HepG2 (cell line): ENCODE data around the gene CEP162. TPM values are rescaled to one million over a fixed set of nuclear protein-coding genes. Genes with fewer than 3 reads are reported as not detected.
A peak's percentile ranks its signal among the peaks of the same experiment; 100 is the strongest.

Source experiments
- CENPX ChIP-seq: sonication (generic); formaldehyde crosslinking; IDR thresholded peaks from 2 replicates; pipeline ENCODE4 v1.9.0; 2021; ENCODE audit warnings: mild to moderate bottlenecking, missing genetic modification reagents, moderate library complexity
- CREM ChIP-seq, 2 experiments: sonication (generic) in 1 of 2; formaldehyde crosslinking in 1 of 2; IDR thresholded peaks; 2 replicates each; pipeline versions ENCODE4 v1.4.0 to v1.6.1; 2016 to 2020; ENCODE audit warnings: antibody characterized with exemption in 1 of 2, mild to moderate bottlenecking in 1 of 2, missing genetic modification reagents in 1 of 2
- EZH2 ChIP-seq: conservative IDR thresholded peaks from 2 replicates; pipeline ENCODE4 v1.6.1; 2012; ENCODE audit warnings: mild to moderate bottlenecking, low read depth, low read length, moderate library complexity
- FOXC1 ChIP-seq: sonication (generic); formaldehyde crosslinking; IDR thresholded peaks from 2 replicates; pipeline ENCODE4 v1.8.0; 2022; ENCODE audit warnings: mild to moderate bottlenecking, missing genetic modification reagents, borderline replicate concordance
- HDAC1 ChIP-seq: sonication (generic); formaldehyde crosslinking; IDR thresholded peaks from 2 replicates; pipeline ENCODE4 v1.5.1; 2020; ENCODE audit warnings: mild to moderate bottlenecking, missing genetic modification reagents
- ISX ChIP-seq: sonication (generic); formaldehyde crosslinking; conservative IDR thresholded peaks from 2 replicates; pipeline ENCODE4 v1.5.0; 2020; ENCODE audit warnings: missing genetic modification reagents
- RFX5 ChIP-seq: IDR thresholded peaks from 2 replicates; pipeline ENCODE4 v1.6.1; 2011; ENCODE audit warnings: low read depth, low read length, improper control_type of control experiment
- SAP130 ChIP-seq: IDR thresholded peaks from 2 replicates; pipeline ENCODE4 v1.6.1; 2016; ENCODE audit warnings: low read depth
- TEAD3 ChIP-seq: optimal IDR thresholded peaks from 2 replicates; pipeline ENCODE3; 2016; ENCODE audit warnings: borderline replicate concordance
- ZC3H4 ChIP-seq: sonication (generic); formaldehyde crosslinking; IDR thresholded peaks from 2 replicates; pipeline ENCODE4 v1.4.0; 2020; ENCODE audit warnings: missing genetic modification reagents, borderline replicate concordance
- ZNF10 ChIP-seq: sonication (generic); formaldehyde crosslinking; IDR thresholded peaks from 2 replicates; pipeline ENCODE4 v1.4.0; 2020; ENCODE audit warnings: mild to moderate bottlenecking, low read depth, missing genetic modification reagents, borderline replicate concordance
- ZNF326 ChIP-seq: sonication (generic); formaldehyde crosslinking; IDR thresholded peaks from 2 replicates; pipeline ENCODE4 v1.4.0; 2020; ENCODE audit warnings: missing genetic modification reagents, borderline replicate concordance
- ZNF577 ChIP-seq: sonication (generic); formaldehyde crosslinking; IDR thresholded peaks from 2 replicates; pipeline ENCODE4 v1.4.0; 2020; ENCODE audit warnings: mild to moderate bottlenecking, low read depth, missing genetic modification reagents, borderline replicate concordance
- ZNF678 ChIP-seq: sonication (generic); formaldehyde crosslinking; IDR thresholded peaks from 2 replicates; pipeline ENCODE4 v1.4.0; 2020; ENCODE audit warnings: mild to moderate bottlenecking, missing genetic modification reagents
- polyA plus RNA-seq, 8 experiments: library from polyadenylated mRNA; depleted of rRNA in 3 of 8; stranded (reverse) in 7 of 8; unstranded in 1 of 8; fragments of >200 nt; fragmentation: Illumina TruSeq in 4 of 8; extraction: Trizol in 4 of 8; gene quantifications; 2 replicates each; pipeline versions ENCODE4 v1.2.1 to v1.2.3, GENCODE V29; 2011 to 2016; ENCODE audit warnings: low read depth in 4 of 8, missing spikeins in 1 of 8, mixed read lengths in 1 of 8; ENCODE audit not compliant: insufficient read depth in 1 of 8
- total RNA-seq, 5 experiments: library from RNA; depleted of rRNA; stranded (reverse); fragments of >200 nt; fragmentation: Illumina TruSeq; extraction: Trizol; gene quantifications; 2 replicates each; pipeline ENCODE4 v1.2.3, GENCODE V29; 2016; ENCODE audit warnings: low read depth in 1 of 5
- TF ChIP-seq, protein P1 (sequence below): sonication (generic); formaldehyde crosslinking; IDR thresholded peaks from 2 replicates; pipeline ENCODE4 v1.5.0; 2020; ENCODE audit warnings: mild to moderate bottlenecking, missing genetic modification reagents
- TF ChIP-seq, protein P2 (sequence below): sonication (generic); formaldehyde crosslinking; IDR thresholded peaks from 2 replicates; pipeline ENCODE4 v1.4.0; 2020; ENCODE audit warnings: mild to moderate bottlenecking, missing genetic modification reagents
- TF ChIP-seq, protein P3 (sequence below): sonication (generic); formaldehyde crosslinking; IDR thresholded peaks from 2 replicates; pipeline ENCODE4 v1.5.0; 2020; ENCODE audit warnings: missing genetic modification reagents
- TF ChIP-seq, protein P4 (sequence below): IDR thresholded peaks from 2 replicates; pipeline ENCODE4 v1.6.1; 2016; ENCODE audit warnings: missing compliant biosample characterization, missing genetic modification reagents, borderline replicate concordance
- TF ChIP-seq, protein P5 (sequence below): sonication (generic); formaldehyde crosslinking; IDR thresholded peaks from 2 replicates; pipeline ENCODE4 v1.4.0; 2020; ENCODE audit warnings: mild to moderate bottlenecking, low read depth, missing genetic modification reagents
- TF ChIP-seq, protein P6 (sequence below): sonication (generic); formaldehyde crosslinking; IDR thresholded peaks from 2 replicates; pipeline ENCODE4 v1.4.0; 2020; ENCODE audit warnings: missing genetic modification reagents

The CEP162 gene
- total and polyA plus RNA-seq, 2 of the 13 experiments (the other 11 are each of a cell fraction or from before 2014, with no cell fraction given): 0.50 to 7.9 TPM

DNA sequence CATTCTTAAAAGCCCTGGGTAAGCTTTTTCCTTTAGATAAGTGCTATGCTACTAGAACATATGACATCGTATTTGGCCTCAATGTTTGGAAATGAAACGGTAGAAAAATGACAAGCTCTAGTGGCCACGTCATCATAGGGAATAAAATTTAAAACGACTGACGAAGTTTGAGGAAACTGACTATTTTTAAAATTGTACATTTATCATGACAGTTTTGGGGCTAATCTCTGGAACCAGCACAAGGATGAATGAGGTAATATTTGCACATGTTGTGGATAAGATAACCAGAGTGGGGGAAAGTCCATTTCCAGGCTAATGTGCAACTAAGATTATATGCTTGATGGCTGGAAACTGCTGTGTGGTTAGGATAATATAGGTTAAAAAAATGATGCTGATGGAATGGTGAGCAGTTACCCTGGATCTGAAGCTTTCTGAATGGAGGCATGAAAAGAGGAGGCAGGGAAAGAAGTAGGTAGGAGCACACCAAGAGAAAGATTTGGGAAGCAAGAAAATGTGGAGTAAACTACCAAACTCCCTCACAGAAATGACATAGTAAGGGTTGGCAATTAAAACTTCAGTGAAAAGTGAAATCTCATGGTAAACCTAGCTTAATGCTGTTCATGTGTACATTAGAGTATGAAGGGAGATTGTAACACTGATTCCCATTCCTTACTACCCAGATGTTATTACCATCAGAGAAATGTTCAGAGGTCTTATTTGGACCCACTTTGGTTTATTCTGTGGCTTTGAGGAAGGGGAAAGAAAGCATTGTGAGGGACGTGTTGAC, 42.7 kb upstream of the CEP162 start (continued):
- TF ChIP-seq, protein P1, sequence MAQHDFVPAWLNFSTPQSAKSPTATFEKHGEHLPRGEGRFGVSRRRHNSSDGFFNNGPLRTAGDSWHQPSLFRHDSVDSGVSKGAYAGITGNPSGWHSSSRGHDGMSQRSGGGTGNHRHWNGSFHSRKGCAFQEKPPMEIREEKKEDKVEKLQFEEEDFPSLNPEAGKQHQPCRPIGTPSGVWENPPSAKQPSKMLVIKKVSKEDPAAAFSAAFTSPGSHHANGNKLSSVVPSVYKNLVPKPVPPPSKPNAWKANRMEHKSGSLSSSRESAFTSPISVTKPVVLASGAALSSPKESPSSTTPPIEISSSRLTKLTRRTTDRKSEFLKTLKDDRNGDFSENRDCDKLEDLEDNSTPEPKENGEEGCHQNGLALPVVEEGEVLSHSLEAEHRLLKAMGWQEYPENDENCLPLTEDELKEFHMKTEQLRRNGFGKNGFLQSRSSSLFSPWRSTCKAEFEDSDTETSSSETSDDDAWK (CRISPR knock-in tag): no peak
- no peak for TF ChIP-seq ZNF577
- peak; percentile 46; the same call in 1 of the 2 replicates for TF ChIP-seq SAP130
- TF ChIP-seq CREM (IDR thresholded peaks at IDR 0.05): peak; percentile 64
- no peak for TF ChIP-seq CREM (CRISPR knock-in tag; IDR thresholded peaks at IDR 0.05)
- TF ChIP-seq ZNF326 (CRISPR knock-in tag): no peak
- TF ChIP-seq FOXC1: no peak
- TF ChIP-seq HDAC1 (CRISPR knock-in tag): peak; percentile 57; the same call in 1 of the 2 replicates
- TF ChIP-seq CENPX (CRISPR knock-in tag): no peak
- TF ChIP-seq ZNF678: no peak
- TF ChIP-seq ISX (CRISPR knock-in tag): no peak
- TF ChIP-seq, protein P2, sequence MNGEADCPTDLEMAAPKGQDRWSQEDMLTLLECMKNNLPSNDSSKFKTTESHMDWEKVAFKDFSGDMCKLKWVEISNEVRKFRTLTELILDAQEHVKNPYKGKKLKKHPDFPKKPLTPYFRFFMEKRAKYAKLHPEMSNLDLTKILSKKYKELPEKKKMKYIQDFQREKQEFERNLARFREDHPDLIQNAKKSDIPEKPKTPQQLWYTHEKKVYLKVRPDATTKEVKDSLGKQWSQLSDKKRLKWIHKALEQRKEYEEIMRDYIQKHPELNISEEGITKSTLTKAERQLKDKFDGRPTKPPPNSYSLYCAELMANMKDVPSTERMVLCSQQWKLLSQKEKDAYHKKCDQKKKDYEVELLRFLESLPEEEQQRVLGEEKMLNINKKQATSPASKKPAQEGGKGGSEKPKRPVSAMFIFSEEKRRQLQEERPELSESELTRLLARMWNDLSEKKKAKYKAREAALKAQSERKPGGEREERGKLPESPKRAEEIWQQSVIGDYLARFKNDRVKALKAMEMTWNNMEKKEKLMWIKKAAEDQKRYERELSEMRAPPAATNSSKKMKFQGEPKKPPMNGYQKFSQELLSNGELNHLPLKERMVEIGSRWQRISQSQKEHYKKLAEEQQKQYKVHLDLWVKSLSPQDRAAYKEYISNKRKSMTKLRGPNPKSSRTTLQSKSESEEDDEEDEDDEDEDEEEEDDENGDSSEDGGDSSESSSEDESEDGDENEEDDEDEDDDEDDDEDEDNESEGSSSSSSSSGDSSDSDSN (CRISPR knock-in tag): no peak
- TF ChIP-seq, protein P3, sequence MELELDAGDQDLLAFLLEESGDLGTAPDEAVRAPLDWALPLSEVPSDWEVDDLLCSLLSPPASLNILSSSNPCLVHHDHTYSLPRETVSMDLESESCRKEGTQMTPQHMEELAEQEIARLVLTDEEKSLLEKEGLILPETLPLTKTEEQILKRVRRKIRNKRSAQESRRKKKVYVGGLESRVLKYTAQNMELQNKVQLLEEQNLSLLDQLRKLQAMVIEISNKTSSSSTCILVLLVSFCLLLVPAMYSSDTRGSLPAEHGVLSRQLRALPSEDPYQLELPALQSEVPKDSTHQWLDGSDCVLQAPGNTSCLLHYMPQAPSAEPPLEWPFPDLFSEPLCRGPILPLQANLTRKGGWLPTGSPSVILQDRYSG: no peak
- TF ChIP-seq EZH2: no peak
- TF ChIP-seq, protein P4, sequence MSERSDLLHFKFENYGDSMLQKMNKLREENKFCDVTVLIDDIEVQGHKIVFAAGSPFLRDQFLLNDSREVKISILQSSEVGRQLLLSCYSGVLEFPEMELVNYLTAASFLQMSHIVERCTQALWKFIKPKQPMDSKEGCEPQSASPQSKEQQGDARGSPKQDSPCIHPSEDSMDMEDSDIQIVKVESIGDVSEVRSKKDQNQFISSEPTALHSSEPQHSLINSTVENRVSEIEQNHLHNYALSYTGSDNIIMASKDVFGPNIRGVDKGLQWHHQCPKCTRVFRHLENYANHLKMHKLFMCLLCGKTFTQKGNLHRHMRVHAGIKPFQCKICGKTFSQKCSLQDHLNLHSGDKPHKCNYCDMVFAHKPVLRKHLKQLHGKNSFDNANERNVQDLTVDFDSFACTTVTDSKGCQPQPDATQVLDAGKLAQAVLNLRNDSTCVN (CRISPR knock-in tag): no peak
- no peak for TF ChIP-seq ZNF10 (CRISPR knock-in tag)
- TF ChIP-seq, protein P5, sequence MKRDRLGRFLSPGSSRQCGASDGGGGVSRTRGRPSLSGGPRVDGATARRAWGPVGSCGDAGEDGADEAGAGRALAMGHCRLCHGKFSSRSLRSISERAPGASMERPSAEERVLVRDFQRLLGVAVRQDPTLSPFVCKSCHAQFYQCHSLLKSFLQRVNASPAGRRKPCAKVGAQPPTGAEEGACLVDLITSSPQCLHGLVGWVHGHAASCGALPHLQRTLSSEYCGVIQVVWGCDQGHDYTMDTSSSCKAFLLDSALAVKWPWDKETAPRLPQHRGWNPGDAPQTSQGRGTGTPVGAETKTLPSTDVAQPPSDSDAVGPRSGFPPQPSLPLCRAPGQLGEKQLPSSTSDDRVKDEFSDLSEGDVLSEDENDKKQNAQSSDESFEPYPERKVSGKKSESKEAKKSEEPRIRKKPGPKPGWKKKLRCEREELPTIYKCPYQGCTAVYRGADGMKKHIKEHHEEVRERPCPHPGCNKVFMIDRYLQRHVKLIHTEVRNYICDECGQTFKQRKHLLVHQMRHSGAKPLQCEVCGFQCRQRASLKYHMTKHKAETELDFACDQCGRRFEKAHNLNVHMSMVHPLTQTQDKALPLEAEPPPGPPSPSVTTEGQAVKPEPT (CRISPR knock-in tag): no peak
- TF ChIP-seq TEAD3 (CRISPR knock-in tag): no peak
- TF ChIP-seq, protein P6, sequence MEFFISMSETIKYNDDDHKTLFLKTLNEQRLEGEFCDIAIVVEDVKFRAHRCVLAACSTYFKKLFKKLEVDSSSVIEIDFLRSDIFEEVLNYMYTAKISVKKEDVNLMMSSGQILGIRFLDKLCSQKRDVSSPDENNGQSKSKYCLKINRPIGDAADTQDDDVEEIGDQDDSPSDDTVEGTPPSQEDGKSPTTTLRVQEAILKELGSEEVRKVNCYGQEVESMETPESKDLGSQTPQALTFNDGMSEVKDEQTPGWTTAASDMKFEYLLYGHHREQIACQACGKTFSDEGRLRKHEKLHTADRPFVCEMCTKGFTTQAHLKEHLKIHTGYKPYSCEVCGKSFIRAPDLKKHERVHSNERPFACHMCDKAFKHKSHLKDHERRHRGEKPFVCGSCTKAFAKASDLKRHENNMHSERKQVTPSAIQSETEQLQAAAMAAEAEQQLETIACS (CRISPR knock-in tag): no peak
- TF ChIP-seq ZC3H4 (CRISPR knock-in tag): no peak
- TF ChIP-seq RFX5: no peak
